Endothelial cell of umbilical vein (primary cell): ENCODE results near the gene OSBP2. TPM values are rescaled to one million over a fixed set of nuclear protein-coding genes. Genes with fewer than 3 reads are reported as not detected.

Experiments
- BruUV-seq: library from RNA; stranded (reverse); fragments of 400-500 nt; replicated peaks from 2 replicates; lab custom pipeline; 2021; lab: Mats Ljungman, UMichigan
- CTCF ChIA-PET: fragments of 300-600, 350-600 bp; sonication (Branson Sonifier 250); formaldehyde crosslinking; loops from one replicate; lab custom pipeline; 2021; ENCODE audit warnings: antibody characterized with exemption, inconsistent platforms; lab: Charles Lee
- POLR2A ChIA-PET: fragments of 300-600, 350-600 bp; sonication (Branson Sonifier 250); formaldehyde crosslinking; loops from one replicate; lab custom pipeline; 2021; ENCODE audit warnings: antibody characterized with exemption, inconsistent platforms; lab: Charles Lee
- DNase-seq: peaks from one replicate; pipeline ENCODE4 v3.0.0-alpha.2; 2011; ENCODE audit warnings: low read depth, low spot score
- FAIRE-seq: peaks from 2 replicates; lab custom pipeline; 2011; peaks lifted over from hg19 to GRCh38; lab: Jason Lieb, UNC
- H2AFZ ChIP-seq: 2 replicates; pipeline ENCODE4 v1.6.0; 2012; ENCODE audit warnings: low read depth, low read length, control low read depth, inconsistent platforms
- H3K27ac ChIP-seq: 2 replicates; pipeline ENCODE4 v1.5.1; 2011; ENCODE audit warnings: low read depth, mild to moderate bottlenecking, control low read depth, low read length, moderate library complexity; ENCODE audit not compliant: insufficient read depth
- H3K27me3 ChIP-seq, 2 experiments: 2 replicates each; pipeline versions ENCODE4 v1.6.0 to v1.6.1; 2011; ENCODE audit warnings: low read length in 2 of 2, mixed read lengths in 1 of 2; ENCODE audit not compliant: control insufficient read depth in 2 of 2, insufficient read depth in 2 of 2
- H3K36me3 ChIP-seq, 2 experiments: 2 replicates in 1 of 2; 3 replicates in 1 of 2; pipeline ENCODE4 v1.5.1; 2011; ENCODE audit warnings: low read length in 2 of 2, mild to moderate bottlenecking in 1 of 2, moderate library complexity in 1 of 2; ENCODE audit not compliant: control insufficient read depth in 2 of 2, insufficient read depth in 2 of 2; ENCODE audit errors: extremely low read depth in 1 of 2
- H3K4me1 ChIP-seq: 3 replicates; pipeline ENCODE4 v1.5.1; 2011; ENCODE audit warnings: mild to moderate bottlenecking, low read length; ENCODE audit not compliant: control insufficient read depth, insufficient read depth; ENCODE audit errors: extremely low read depth
- H3K4me2 ChIP-seq: 2 replicates; pipeline ENCODE4 v1.6.1; 2011; ENCODE audit warnings: low read length, control low read depth, mixed read lengths; ENCODE audit not compliant: insufficient read depth
- H3K4me3 ChIP-seq, 3 experiments: fragments of 200-600 bp in 1 of 3; sonication (generic), shearing (Covaris generic) in 1 of 3; replicated peaks in 1 of 3; 2 replicates each; pipeline ENCODE4 v1.5.1; 2011 to 2016; ENCODE audit warnings: control low read depth in 3 of 3, low read length in 3 of 3, mild to moderate bottlenecking in 2 of 3, inconsistent platforms in 1 of 3, low read depth in 1 of 3, moderate library complexity in 1 of 3; ENCODE audit not compliant: insufficient read depth in 1 of 3
- H3K79me2 ChIP-seq: 2 replicates; pipeline ENCODE4 v1.6.0; 2012; ENCODE audit warnings: low read length, inconsistent platforms; ENCODE audit not compliant: control insufficient read depth, insufficient read depth
- H3K9ac ChIP-seq: replicated peaks from 2 replicates; pipeline ENCODE3; 2011; ENCODE audit warnings: low read length, control low read depth; ENCODE audit not compliant: insufficient read depth; ENCODE audit errors: extremely low read depth
- H3K9me1 ChIP-seq: replicated peaks from 3 replicates; pipeline ENCODE4 v1.6.0; 2011; ENCODE audit warnings: mild to moderate bottlenecking, low read length; ENCODE audit not compliant: control insufficient read depth, insufficient read depth; ENCODE audit errors: extremely low read depth
- H3K9me3 ChIP-seq: replicated peaks from 2 replicates; pipeline ENCODE4 v1.5.1; 2012; ENCODE audit warnings: low read length, inconsistent platforms; ENCODE audit not compliant: control insufficient read depth, insufficient read depth
- H4K20me1 ChIP-seq: replicated peaks from 2 replicates; pipeline ENCODE3; 2011; ENCODE audit warnings: mild to moderate bottlenecking, low read length; ENCODE audit not compliant: control insufficient read depth, insufficient read depth; ENCODE audit errors: extremely low read depth
- CTCF ChIP-seq, 2 donors: IDR thresholded peaks; 1 replicate in 1 of 2; 2 replicates in 1 of 2; pipeline ENCODE4 v1.5.1; 2011; ENCODE audit warnings: low read length in 2 of 2, mild to moderate bottlenecking in 2 of 2, moderate library complexity in 2 of 2, control low read depth in 1 of 2, inconsistent platforms in 1 of 2, low read depth in 1 of 2; ENCODE audit not compliant: insufficient read depth in 1 of 2; ENCODE audit errors: extremely low read depth in 1 of 2
- JUN ChIP-seq: IDR thresholded peaks from 2 replicates; pipeline ENCODE4 v1.6.1; 2011; ENCODE audit warnings: borderline replicate concordance, low read depth; ENCODE audit not compliant: insufficient read length, insufficient read depth
- dilution Hi-C: fragments of 300-500 bp; cut with MboI; formaldehyde crosslinking; loops from one replicate; pipeline ENCODE4 v1.15.0; 2019; ENCODE audit warnings: low sequenced_read_pairs; ENCODE audit not compliant: extremely low pct_ligation_motif_present
- intact Hi-C: fragments of 100-400 bp; cut with micrococcal nuclease; formaldehyde crosslinking; loops from one replicate; pipeline ENCODE4 v1.10.0; 2022
- polyA plus RNA-seq, 4 experiments: library from polyadenylated mRNA; depleted of rRNA in 3 of 4; stranded (reverse) in 3 of 4; unstranded in 1 of 4; fragments of >200 nt; gene quantifications; 2 replicates each; pipeline versions ENCODE4 v1.2.1 to v1.2.3, GENCODE V29; 2011 to 2012; ENCODE audit warnings: missing spikeins in 1 of 4
- total RNA-seq: library from RNA; stranded (reverse); gene quantifications from 2 replicates; pipeline ENCODE4 v1.2.3, GENCODE V29; 2021

The OSBP2 gene
- total and polyA plus RNA-seq, 2 donors (not counting 3 experiments of a cell fraction or from before 2014, with no cell fraction given), result 4.1 to 7.5 TPM

- FAIRE-seq, result peak; percentile 88
- CTCF ChIA-PET, result interaction anchor here (0.6 to 3.6 kb wide), 23 partner anchors 9 to 208 kb away, joined by 3 to 78 read pairs (median 5); no protein-coding TSS in a partner anchor
- dilution Hi-C loops, result no loop called here
These were observed 196.2 kb downstream of the OSBP2 start for GRCh38 chr22:30890686-30891442.

More at GRCh38 chr22:30890686-30891442, 196.2 kb downstream of the OSBP2 start:
- Histone ChIP-seq H3K4me1 (no peaks in the 10 kb centered on the region), H3K9ac (no peak overlapping the region), H4K20me1 (no peaks in the 10 kb centered on the region), H3K27ac (no peak overlapping the region), H3K9me1 (no peaks in the 10 kb centered on the region), H3K4me3 (no peak overlapping the region), H3K4me2 (no peak overlapping the region), H3K27me3 (no peaks in the 10 kb centered on the region), H3K36me3 (no peaks in the 10 kb centered on the region), H3K9me3 (no peaks in the 10 kb centered on the region), H3K79me2 (no peaks in the 10 kb centered on the region), H2AFZ (no peak overlapping the region)
- DNase-seq, result peak; percentile 19
- intact Hi-C loops, result loop anchor here (1.0 to 2.0 kb wide), 2 partner anchors 24 to 128 kb away; no protein-coding TSS in a partner anchor
- BruUV-seq, result no TSS peak
- no peak for TF ChIP-seq JUN
- TF ChIP-seq CTCF (IDR thresholded peaks at IDR 0.05; ENCODE audit: extremely low read depth in 1 of 2, insufficient read depth in 1 of 2, low read depth in 1 of 2, low read length in 2 of 2), result peak; percentile 72 to 90
- POLR2A ChIA-PET, result no interaction called here
